ENCODE data around the gene TMC1.

Gene TMC1

DNA sequence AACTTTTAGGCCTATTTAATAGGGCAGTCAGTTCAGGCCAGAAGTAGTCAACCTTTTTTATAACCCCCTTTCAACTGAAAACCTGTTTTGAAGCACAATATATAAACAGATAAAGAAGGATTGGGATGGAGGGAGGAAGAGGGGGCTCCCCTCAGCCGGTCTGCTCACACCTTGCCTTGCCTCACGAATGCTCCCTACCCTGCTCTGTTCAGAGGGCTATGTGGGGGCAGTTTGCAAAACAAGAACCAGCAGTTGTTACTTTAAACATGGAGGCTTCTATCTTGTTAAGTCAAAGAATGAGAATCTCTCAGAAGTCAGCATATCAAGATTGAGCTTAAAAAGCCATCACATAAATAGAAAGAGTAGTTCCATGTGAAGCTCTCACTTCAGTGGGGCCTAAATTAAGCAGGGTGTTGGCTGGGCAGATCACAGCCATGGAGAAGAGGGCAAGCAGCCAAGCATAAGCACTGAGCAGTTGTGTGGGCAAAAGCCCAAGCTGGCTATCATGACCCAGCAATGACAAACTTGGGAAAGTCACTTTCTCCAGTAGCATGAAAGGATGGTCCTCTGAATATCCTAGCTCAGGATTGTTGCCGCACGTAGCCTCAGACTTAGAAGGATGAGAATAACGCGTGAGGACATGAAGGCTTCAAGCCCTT lies 360.8 kb downstream of the TMC1 start:
- DNase-seq = no peak

- DNase-seq = no peak
These were observed 362.5 kb downstream of the TMC1 start for GRCh38 chr9:72883875-72884274.

- DNase-seq = no peak
These were observed 363.1 kb downstream of the TMC1 start for GRCh38 chr9:72884508-72884907.

All from T-helper 9 cell (primary cell).